SK-N-SH (cell line): ENCODE results near the gene COQ9.

ENCODE experiments used
- CHD2 ChIP-seq: fragments of 150-350 bp; IDR thresholded peaks from 2 replicates; pipeline ENCODE4 v1.6.1; 2018; ENCODE audit warnings: low read length; ENCODE audit not compliant: partially characterized antibody
- CTCF ChIP-seq: fragments of 200-600 bp; sonication (generic); IDR thresholded peaks from 2 replicates; pipeline ENCODE4 v1.6.1; 2017; ENCODE audit warnings: antibody characterized with exemption, mild to moderate bottlenecking, moderate library complexity
- GABPA ChIP-seq: IDR thresholded peaks from 2 replicates; pipeline ENCODE4 v1.4.0; 2012; ENCODE audit warnings: low read depth, mild to moderate bottlenecking
- JUND ChIP-seq: IDR thresholded peaks from 2 replicates; pipeline ENCODE4 v1.4.0; 2012
- NRF1 ChIP-seq: IDR thresholded peaks from 2 replicates; pipeline ENCODE4 v1.6.1; 2012; ENCODE audit warnings: low read depth, mild to moderate bottlenecking, low read length
- POLR2AphosphoS5 ChIP-seq: IDR thresholded peaks from 2 replicates; pipeline ENCODE4 v1.6.1; 2012; ENCODE audit warnings: low read depth, low read length
- RFX5 ChIP-seq: IDR thresholded peaks from 2 replicates; pipeline ENCODE4 v1.6.1; 2012; ENCODE audit warnings: mild to moderate bottlenecking, improper control_type of control experiment, low read length
- SIN3A ChIP-seq: IDR thresholded peaks from 2 replicates; pipeline ENCODE4 v1.6.1; 2012; ENCODE audit warnings: low read depth, mild to moderate bottlenecking, low read length, moderate library complexity, borderline replicate concordance
- ZBTB33 ChIP-seq: IDR thresholded peaks from 2 replicates; pipeline ENCODE4 v1.4.0; 2012; ENCODE audit warnings: low read depth, borderline replicate concordance
- TF ChIP-seq, protein P1 (sequence below): IDR thresholded peaks from 2 replicates; pipeline ENCODE4 v1.6.1; 2012; ENCODE audit warnings: mild to moderate bottlenecking, low read depth, low read length, moderate library complexity
- TF ChIP-seq, protein P2 (sequence below): fragments of 150-350 bp; IDR thresholded peaks from 2 replicates; pipeline ENCODE4 v1.6.1; 2016; ENCODE audit warnings: mild to moderate bottlenecking, low read depth, low read length

GRCh38 chr16:57409870-57410587, 37.2 kb upstream of the COQ9 start:
- no peak for TF ChIP-seq CTCF
- TF ChIP-seq, protein P1, sequence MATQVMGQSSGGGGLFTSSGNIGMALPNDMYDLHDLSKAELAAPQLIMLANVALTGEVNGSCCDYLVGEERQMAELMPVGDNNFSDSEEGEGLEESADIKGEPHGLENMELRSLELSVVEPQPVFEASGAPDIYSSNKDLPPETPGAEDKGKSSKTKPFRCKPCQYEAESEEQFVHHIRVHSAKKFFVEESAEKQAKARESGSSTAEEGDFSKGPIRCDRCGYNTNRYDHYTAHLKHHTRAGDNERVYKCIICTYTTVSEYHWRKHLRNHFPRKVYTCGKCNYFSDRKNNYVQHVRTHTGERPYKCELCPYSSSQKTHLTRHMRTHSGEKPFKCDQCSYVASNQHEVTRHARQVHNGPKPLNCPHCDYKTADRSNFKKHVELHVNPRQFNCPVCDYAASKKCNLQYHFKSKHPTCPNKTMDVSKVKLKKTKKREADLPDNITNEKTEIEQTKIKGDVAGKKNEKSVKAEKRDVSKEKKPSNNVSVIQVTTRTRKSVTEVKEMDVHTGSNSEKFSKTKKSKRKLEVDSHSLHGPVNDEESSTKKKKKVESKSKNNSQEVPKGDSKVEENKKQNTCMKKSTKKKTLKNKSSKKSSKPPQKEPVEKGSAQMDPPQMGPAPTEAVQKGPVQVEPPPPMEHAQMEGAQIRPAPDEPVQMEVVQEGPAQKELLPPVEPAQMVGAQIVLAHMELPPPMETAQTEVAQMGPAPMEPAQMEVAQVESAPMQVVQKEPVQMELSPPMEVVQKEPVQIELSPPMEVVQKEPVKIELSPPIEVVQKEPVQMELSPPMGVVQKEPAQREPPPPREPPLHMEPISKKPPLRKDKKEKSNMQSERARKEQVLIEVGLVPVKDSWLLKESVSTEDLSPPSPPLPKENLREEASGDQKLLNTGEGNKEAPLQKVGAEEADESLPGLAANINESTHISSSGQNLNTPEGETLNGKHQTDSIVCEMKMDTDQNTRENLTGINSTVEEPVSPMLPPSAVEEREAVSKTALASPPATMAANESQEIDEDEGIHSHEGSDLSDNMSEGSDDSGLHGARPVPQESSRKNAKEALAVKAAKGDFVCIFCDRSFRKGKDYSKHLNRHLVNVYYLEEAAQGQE, result no peak
- TF ChIP-seq SIN3A, result no peak
- no peak for TF ChIP-seq GABPA
- no peak for TF ChIP-seq JUND
- TF ChIP-seq POLR2AphosphoS5, result no peak
- no peak for TF ChIP-seq RFX5
- no peak for TF ChIP-seq CHD2
- TF ChIP-seq ZBTB33, result no peak
- TF ChIP-seq, protein P2, sequence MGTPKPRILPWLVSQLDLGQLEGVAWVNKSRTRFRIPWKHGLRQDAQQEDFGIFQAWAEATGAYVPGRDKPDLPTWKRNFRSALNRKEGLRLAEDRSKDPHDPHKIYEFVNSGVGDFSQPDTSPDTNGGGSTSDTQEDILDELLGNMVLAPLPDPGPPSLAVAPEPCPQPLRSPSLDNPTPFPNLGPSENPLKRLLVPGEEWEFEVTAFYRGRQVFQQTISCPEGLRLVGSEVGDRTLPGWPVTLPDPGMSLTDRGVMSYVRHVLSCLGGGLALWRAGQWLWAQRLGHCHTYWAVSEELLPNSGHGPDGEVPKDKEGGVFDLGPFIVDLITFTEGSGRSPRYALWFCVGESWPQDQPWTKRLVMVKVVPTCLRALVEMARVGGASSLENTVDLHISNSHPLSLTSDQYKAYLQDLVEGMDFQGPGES, result no peak
- TF ChIP-seq NRF1, result no peak
